Posterior vena cava (tissue), 2 donors: ENCODE data around the gene AKAP13. TPM values are rescaled to one million over a fixed set of nuclear protein-coding genes. Genes with fewer than 3 reads are reported as not detected.

ENCODE experiments used
- DNase-seq: peaks from one replicate; pipeline ENCODE4 v3.0.0-alpha.2; 2020; ENCODE audit warnings: low spot score
- intact Hi-C, 2 donors: fragments of 100-400 bp; cut with DNase I; formaldehyde crosslinking; loops; one replicate each; pipeline versions ENCODE4 v1.14.1 to v1.14.2; 2022 to 2023
- total RNA-seq, 2 donors: library from RNA; stranded (reverse); fragmentation: NEBNext Ultra II Directional; extraction: Animal tissue kit (Norgen Biotek cat#: 25700); gene quantifications; one replicate each; pipeline ENCODE4 v1.2.1, GENCODE V29; 2021
- donor health status: DM: yes; HTN: yes; CAD: no.
- donor health status: DM: yes; HTN: yes; CAD: no.

The AKAP13 gene
- total RNA-seq, 2 donors from 2014 or later, result 214 TPM

- DNase-seq, result no peak
- intact Hi-C loops, result no loop called here
Measured at GRCh38 chr15:85689729-85690128, 309.3 kb downstream of the AKAP13 start.

- DNase-seq, result no peak
- intact Hi-C loops, result no loop called here
Measured at GRCh38 chr15:85690561-85691231, 310.3 kb downstream of the AKAP13 start.

- intact Hi-C loops, result no loop called here
- DNase-seq, result no peak
Measured at GRCh38 chr15:85691350-85692240, 311.2 kb downstream of the AKAP13 start.

GRCh38 chr15:85692321-85692720, 311.9 kb downstream of the AKAP13 start:
- DNase-seq, result no peak
- intact Hi-C loops, result no loop called here

- DNase-seq, result no peak
- intact Hi-C loops, result no loop called here
Measured at GRCh38 chr15:85692873-85693272, 312.5 kb downstream of the AKAP13 start.

- DNase-seq, result no peak
- intact Hi-C loops, result no loop called here
Measured at GRCh38 chr15:85693277-85693676, 312.9 kb downstream of the AKAP13 start.

GRCh38 chr15:85694091-85694490, 313.7 kb downstream of the AKAP13 start:
- intact Hi-C loops, result no loop called here
- DNase-seq, result no peak

GRCh38 chr15:85700767-85701166, 320.4 kb downstream of the AKAP13 start:
- intact Hi-C loops, result no loop called here
- no peak for DNase-seq

- intact Hi-C loops, result no loop called here
- DNase-seq, result no peak
Measured at GRCh38 chr15:85702321-85703101, 322.1 kb downstream of the AKAP13 start.

GRCh38 chr15:85704066-85704465, 323.7 kb downstream of the AKAP13 start:
- DNase-seq, result no peak
- intact Hi-C loops, result no loop called here

GRCh38 chr15:85704720-85705429, 324.5 kb downstream of the AKAP13 start:
- DNase-seq, result no peak
- intact Hi-C loops, result no loop called here

GRCh38 chr15:85706779-85707518, 326.5 kb downstream of the AKAP13 start:
- no peak for DNase-seq
- intact Hi-C loops, result no loop called here

GRCh38 chr15:85707519-85708338, 327.3 kb downstream of the AKAP13 start:
- DNase-seq, result no peak
- intact Hi-C loops, result no loop called here

GRCh38 chr15:85708402-85708941, 328.1 kb downstream of the AKAP13 start:
- intact Hi-C loops, result no loop called here
- DNase-seq, result no peak

GRCh38 chr15:85709250-85709649, 328.8 kb downstream of the AKAP13 start:
- intact Hi-C loops, result no loop called here

GRCh38 chr15:85710340-85710842, 330.0 kb downstream of the AKAP13 start:
- no peak for DNase-seq
- intact Hi-C loops, result no loop called here

More at GRCh38 chr15:85709250-85709649, 328.8 kb downstream of the AKAP13 start:
- no peak for DNase-seq

GRCh38 chr15:85711580-85712192, 331.3 kb downstream of the AKAP13 start:
- intact Hi-C loops, result no loop called here
- no peak for DNase-seq
